B cell (primary cell): Measurements from ENCODE around the gene NCS1.

Experiments used
- CTCF ChIP-seq: fragments of 200-600 bp; IDR thresholded peaks from one replicate; pipeline ENCODE4 v1.8.0; 2022; ENCODE audit warnings: antibody characterized with exemption, mild to moderate bottlenecking
- EZH2 ChIP-seq: IDR thresholded peaks from 2 replicates; pipeline ENCODE4 v1.6.1; 2012; ENCODE audit warnings: borderline replicate concordance, low read depth, mild to moderate bottlenecking, moderate library complexity, low read length; ENCODE audit not compliant: insufficient read depth, poor library complexity, severe bottlenecking

GRCh38 chr9:130233587-130233945 is 61.4 kb downstream of the NCS1 start:
- TF ChIP-seq CTCF: no peak
- no peak for TF ChIP-seq EZH2
